ENCODE measurements around the gene TRABD2B. TPM values are rescaled to one million over a fixed set of nuclear protein-coding genes. Genes with fewer than 3 reads are reported as not detected.

TRABD2B gene
- total and polyA plus RNA-seq, 3 experiments from 2014 or later: not detected

DNA sequence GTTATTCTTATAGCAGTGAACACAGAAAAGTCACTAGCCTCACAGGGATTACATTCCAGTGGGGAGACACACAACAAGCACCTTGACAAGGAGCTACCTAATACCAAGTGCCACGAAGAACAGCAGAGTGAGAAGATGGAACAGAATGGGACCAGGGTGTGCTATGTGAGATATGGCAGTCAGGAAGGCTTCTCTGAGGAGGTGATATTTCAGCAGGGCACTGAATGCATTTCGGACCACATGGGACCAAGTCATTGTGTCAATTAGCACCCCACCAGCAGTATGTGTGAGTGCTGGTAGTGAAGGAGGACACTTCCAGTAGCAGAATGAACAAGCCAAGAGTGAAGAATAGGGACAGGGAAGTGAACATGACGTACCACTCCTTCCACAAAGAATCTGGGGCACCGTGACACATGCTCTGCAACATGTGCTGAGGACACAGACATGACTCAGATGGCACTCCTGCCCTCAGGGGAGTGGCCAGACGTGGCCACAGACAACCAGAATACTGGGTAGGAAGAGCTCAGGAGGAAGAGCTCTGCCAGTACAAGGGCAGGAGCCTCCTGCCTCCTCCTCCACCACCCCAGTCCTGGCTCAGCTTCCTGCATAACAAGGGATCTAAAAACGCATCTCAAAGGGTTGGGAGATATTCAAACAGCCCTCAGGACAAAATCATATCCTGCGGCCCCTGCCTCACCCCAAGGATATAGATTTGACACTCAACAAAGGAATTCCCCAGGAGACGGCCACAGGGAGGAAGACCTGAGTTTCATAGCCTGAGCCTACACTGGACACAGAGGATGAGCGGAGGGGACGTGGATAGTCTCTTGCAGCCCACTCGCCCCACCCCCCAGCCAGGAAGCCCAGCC, 102.5 kb downstream of the TRABD2B start:
- H3K4me3 ChIP-seq (ENCODE audit: low read length): no peak overlapping the region
- ChIA-PET POLR2A (no interaction called here), CTCF (no interaction called here)
- no peaks in the 10 kb centered on the region for H3K27me3 ChIP-seq (ENCODE audit: insufficient read depth, low read length, poor library complexity, severe bottlenecking)
- no peak overlapping the region for H3K27ac ChIP-seq (ENCODE audit: low read depth, low read length)
- Mint-ChIP-seq H3K36me3 (no peaks in the 10 kb centered on the region), H3K9me3 (no peaks in the 10 kb centered on the region), H3K27me3 (peaks cover 0 to 12% of the 10 kb centered on the region in 2 donors), H3K27ac (no peak overlapping the region), H3K4me3 (no peak overlapping the region), H3K4me1 (no peaks in the 10 kb centered on the region)
- no peaks in the 10 kb centered on the region for H3K4me1 ChIP-seq (ENCODE audit: insufficient read depth, low read length)
- DNase-seq: no peak
- H3K9me3 ChIP-seq (ENCODE audit: low read length): no peaks in the 10 kb centered on the region
- H3K36me3 ChIP-seq (ENCODE audit: insufficient read depth, low read length): no peaks in the 10 kb centered on the region

DNA sequence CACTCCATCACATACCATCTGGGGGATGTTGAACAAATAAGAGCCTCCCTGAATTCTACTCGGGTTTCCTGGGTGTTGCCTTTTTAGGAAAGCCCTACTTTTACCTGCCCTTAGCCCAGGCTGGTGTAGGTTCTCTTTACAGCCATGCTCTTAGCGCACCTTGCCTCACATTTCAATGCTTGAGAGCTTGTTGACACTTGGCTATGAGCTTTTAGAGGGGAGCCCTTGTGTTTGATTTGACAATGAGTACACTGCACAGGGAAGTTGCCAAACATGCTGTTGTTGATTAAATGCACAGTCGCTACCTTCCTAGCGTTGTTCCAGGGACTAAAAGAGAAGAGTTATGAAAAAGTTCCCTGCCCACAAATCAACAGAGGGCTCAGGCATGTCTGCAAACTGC, 103.8 kb downstream of the TRABD2B start:
- no peaks in the 10 kb centered on the region for H3K36me3 ChIP-seq (ENCODE audit: insufficient read depth, low read length)
- no peaks in the 10 kb centered on the region for H3K4me1 ChIP-seq (ENCODE audit: insufficient read depth, low read length)
- no peaks in the 10 kb centered on the region for H3K27me3 ChIP-seq (ENCODE audit: insufficient read depth, low read length, poor library complexity, severe bottlenecking)
- H3K9me3 ChIP-seq (ENCODE audit: low read length): no peaks in the 10 kb centered on the region
- H3K36me3 Mint-ChIP-seq: no peaks in the 10 kb centered on the region
- no peak overlapping the region for H3K4me3 Mint-ChIP-seq
- H3K9me3 Mint-ChIP-seq: no peaks in the 10 kb centered on the region
- H3K27ac ChIP-seq (ENCODE audit: low read depth, low read length): no peak overlapping the region
- CTCF ChIA-PET: no interaction called here
- no peak overlapping the region for H3K4me3 ChIP-seq (ENCODE audit: low read length)
- no peaks in the 10 kb centered on the region for H3K4me1 Mint-ChIP-seq
- no peak overlapping the region for H3K27ac Mint-ChIP-seq
- peaks cover 0 to 16% of the 10 kb centered on the region in 2 donors for H3K27me3 Mint-ChIP-seq
- no peak for DNase-seq
- POLR2A ChIA-PET: no interaction called here

DNA sequence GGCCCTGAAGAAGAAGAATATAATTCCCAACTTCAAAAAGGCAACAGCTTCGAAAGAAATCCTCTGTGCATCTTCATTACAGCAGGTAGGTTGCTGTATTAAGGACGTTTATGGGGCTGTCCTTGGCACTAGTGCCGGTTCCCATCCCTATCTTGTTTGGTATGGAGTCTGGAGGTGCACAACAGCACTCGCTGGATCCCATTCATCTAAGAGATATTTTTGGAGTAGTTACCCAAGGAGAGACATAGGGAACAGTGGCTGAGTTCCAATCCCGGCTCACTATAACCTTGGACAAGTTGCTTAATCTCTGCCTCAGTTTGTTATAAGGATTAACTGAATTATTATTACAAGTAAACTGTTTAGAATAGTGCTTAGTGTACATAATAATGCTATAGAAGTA, 106.4 kb downstream of the TRABD2B start:
- POLR2A ChIA-PET: no interaction called here
- Mint-ChIP-seq H3K27me3 (peaks cover 9 to 17% of the 10 kb centered on the region in 2 donors), H3K4me1 (no peaks in the 10 kb centered on the region), H3K4me3 (no peak overlapping the region), H3K36me3 (no peaks in the 10 kb centered on the region), H3K9me3 (no peaks in the 10 kb centered on the region), H3K27ac (no peak overlapping the region)
- no peaks in the 10 kb centered on the region for H3K27me3 ChIP-seq (ENCODE audit: insufficient read depth, low read length, poor library complexity, severe bottlenecking)
- H3K4me3 ChIP-seq (ENCODE audit: low read length): no peak overlapping the region
- CTCF ChIA-PET: no interaction called here
- DNase-seq: no peak
- no peaks in the 10 kb centered on the region for H3K4me1 ChIP-seq (ENCODE audit: insufficient read depth, low read length)
- H3K27ac ChIP-seq (ENCODE audit: low read depth, low read length): no peak overlapping the region
- H3K9me3 ChIP-seq (ENCODE audit: low read length): no peaks in the 10 kb centered on the region
- no peaks in the 10 kb centered on the region for H3K36me3 ChIP-seq (ENCODE audit: insufficient read depth, low read length)

DNA sequence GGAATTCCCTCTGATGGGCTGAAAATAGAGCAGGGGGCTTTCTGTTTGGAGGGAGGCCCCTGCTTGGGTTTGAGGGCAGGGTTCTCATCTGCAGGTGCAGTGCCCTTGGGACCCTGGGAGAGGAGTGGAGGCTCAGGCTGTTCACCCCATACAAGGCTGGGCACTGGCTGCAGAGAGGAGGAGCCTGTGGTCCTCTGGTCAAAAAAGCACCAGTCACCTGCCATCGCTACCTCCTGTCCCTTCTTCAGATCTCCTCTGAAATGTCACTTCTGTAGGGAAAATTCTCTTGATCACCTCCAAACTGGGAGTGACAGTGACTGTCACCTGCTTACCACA, 108.9 kb downstream of the TRABD2B start:
- H3K27me3 ChIP-seq (ENCODE audit: insufficient read depth, low read length, poor library complexity, severe bottlenecking): no peaks in the 10 kb centered on the region
- DNase-seq: no peak
- Mint-ChIP-seq H3K36me3 (no peaks in the 10 kb centered on the region), H3K4me3 (no peak overlapping the region), H3K27ac (no peak overlapping the region), H3K4me1 (no peaks in the 10 kb centered on the region), H3K9me3 (no peaks in the 10 kb centered on the region), H3K27me3 (peaks cover 9 to 11% of the 10 kb centered on the region in 2 donors)
- no peaks in the 10 kb centered on the region for H3K9me3 ChIP-seq (ENCODE audit: low read length)
- H3K4me1 ChIP-seq (ENCODE audit: insufficient read depth, low read length): no peaks in the 10 kb centered on the region
- no peak overlapping the region for H3K27ac ChIP-seq (ENCODE audit: low read depth, low read length)
- POLR2A ChIA-PET: no interaction called here
- CTCF ChIA-PET: no interaction called here
- no peaks in the 10 kb centered on the region for H3K36me3 ChIP-seq (ENCODE audit: insufficient read depth, low read length)
- H3K4me3 ChIP-seq (ENCODE audit: low read length): no peak overlapping the region

DNA sequence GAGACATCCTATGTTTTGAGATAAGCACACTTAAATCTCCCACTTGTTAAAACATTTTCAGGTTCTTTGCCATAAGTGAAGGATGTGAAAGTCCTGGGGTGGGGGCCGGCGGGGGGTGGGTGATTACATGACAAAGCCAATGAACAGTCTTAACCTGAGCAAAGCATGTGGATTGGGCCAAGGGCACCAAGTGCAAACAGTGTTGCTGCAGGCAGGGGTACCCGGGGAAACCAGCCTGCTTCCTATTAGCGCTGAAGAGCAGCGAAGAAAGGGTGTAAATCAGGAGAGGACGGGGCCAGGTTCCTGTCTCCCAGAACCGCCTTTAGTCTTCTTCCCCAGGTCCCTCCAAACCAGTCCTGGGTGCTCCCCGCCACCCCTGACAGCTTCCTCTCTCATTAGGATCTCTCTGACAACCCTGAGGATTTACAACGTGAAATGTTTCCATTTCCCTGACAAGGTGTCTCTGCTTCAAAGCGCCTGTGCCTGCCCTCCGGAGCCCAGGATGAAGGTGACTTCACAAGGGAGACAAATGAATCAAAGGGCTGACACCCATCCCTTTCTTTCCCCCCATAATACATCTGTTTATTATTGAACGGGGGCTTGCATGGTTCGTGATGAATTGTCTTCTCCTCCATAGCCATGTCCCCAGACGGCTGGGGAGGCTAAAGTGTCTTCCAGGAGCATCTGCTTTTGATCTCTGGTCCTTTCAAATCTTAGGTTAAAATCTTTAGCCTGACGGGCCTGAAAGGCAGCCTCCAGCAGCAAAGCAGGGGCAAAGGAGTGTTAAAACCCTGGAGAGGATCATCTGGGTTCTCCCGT, 109.5 kb downstream of the TRABD2B start:
- Histone ChIP-seq H3K27me3 (ENCODE audit: insufficient read depth, low read length, poor library complexity, severe bottlenecking) (no peaks in the 10 kb centered on the region), H3K36me3 (ENCODE audit: insufficient read depth, low read length) (no peaks in the 10 kb centered on the region), H3K4me3 (ENCODE audit: low read length) (no peak overlapping the region), H3K4me1 (ENCODE audit: insufficient read depth, low read length) (no peaks in the 10 kb centered on the region), H3K9me3 (ENCODE audit: low read length) (no peaks in the 10 kb centered on the region), H3K27ac (ENCODE audit: low read depth, low read length) (no peak overlapping the region)
- Mint-ChIP-seq H3K27me3 (peaks cover 9 to 11% of the 10 kb centered on the region in 2 donors), H3K4me3 (no peak overlapping the region), H3K9me3 (no peaks in the 10 kb centered on the region), H3K4me1 (no peaks in the 10 kb centered on the region), H3K27ac (no peak overlapping the region), H3K36me3 (no peaks in the 10 kb centered on the region)
- POLR2A ChIA-PET: no interaction called here
- CTCF ChIA-PET: no interaction called here
- no peak for DNase-seq

DNA sequence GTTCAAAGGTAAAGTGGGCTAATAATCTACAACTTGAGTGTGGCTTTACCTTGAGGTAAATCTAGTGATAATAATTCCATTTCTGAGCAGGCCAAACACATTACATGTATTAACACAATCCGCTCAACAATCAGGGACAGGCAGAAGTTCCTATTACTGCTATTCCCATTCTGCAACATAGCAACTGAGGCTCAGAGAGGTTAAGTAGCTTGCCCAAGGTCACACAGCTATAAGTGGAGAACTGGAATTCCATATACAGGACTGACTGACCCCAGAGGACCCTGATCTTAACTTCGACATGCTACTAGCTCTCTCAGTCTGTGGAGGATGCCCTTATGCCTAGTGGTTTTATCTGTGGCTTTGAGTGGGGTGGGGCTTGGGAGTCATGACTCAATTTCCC, 110.1 kb downstream of the TRABD2B start:
- no peaks in the 10 kb centered on the region for H3K36me3 ChIP-seq (ENCODE audit: insufficient read depth, low read length)
- H3K9me3 Mint-ChIP-seq: no peaks in the 10 kb centered on the region
- no peak overlapping the region for H3K4me3 ChIP-seq (ENCODE audit: low read length)
- no peak overlapping the region for H3K27ac Mint-ChIP-seq
- peaks cover 9 to 11% of the 10 kb centered on the region in 2 donors for H3K27me3 Mint-ChIP-seq
- ChIA-PET CTCF (no interaction called here), POLR2A (no interaction called here)
- H3K4me1 Mint-ChIP-seq: no peaks in the 10 kb centered on the region
- H3K4me3 Mint-ChIP-seq: no peak overlapping the region
- no peak overlapping the region for H3K27ac ChIP-seq (ENCODE audit: low read depth, low read length)
- no peaks in the 10 kb centered on the region for H3K9me3 ChIP-seq (ENCODE audit: low read length)
- H3K4me1 ChIP-seq (ENCODE audit: insufficient read depth, low read length): no peaks in the 10 kb centered on the region
- no peaks in the 10 kb centered on the region for H3K27me3 ChIP-seq (ENCODE audit: insufficient read depth, low read length, poor library complexity, severe bottlenecking)
- no peak for DNase-seq
- H3K36me3 Mint-ChIP-seq: no peaks in the 10 kb centered on the region

DNA sequence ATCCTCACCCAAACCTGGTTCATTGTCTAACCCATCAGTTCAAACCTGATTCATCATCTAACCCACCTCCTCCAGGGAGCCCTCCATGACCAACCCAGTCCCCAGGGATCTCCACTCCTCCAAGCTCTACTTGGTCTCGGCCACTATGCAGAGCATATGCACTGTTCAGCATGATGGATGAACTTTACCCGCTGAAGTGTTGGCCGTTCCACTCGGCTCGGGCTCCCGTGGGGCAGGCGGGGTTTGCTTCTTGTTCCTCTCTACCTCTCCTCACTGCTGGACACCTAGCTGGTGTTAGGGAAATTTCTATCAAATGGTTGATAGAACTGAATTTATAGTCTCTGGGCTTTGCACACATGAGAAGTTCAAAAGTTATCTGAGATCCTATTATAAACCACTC, 111.0 kb downstream of the TRABD2B start:
- no peaks in the 10 kb centered on the region for H3K4me1 ChIP-seq (ENCODE audit: insufficient read depth, low read length)
- no peak for DNase-seq
- Mint-ChIP-seq H3K36me3 (no peaks in the 10 kb centered on the region), H3K27me3 (peaks cover 9 to 11% of the 10 kb centered on the region in 2 donors), H3K9me3 (no peaks in the 10 kb centered on the region), H3K27ac (no peak overlapping the region), H3K4me1 (no peaks in the 10 kb centered on the region), H3K4me3 (no peak overlapping the region)
- H3K4me3 ChIP-seq (ENCODE audit: low read length): no peak overlapping the region
- ChIA-PET POLR2A (no interaction called here), CTCF (no interaction called here)
- no peaks in the 10 kb centered on the region for H3K9me3 ChIP-seq (ENCODE audit: low read length)
- no peaks in the 10 kb centered on the region for H3K27me3 ChIP-seq (ENCODE audit: insufficient read depth, low read length, poor library complexity, severe bottlenecking)
- no peak overlapping the region for H3K27ac ChIP-seq (ENCODE audit: low read depth, low read length)
- H3K36me3 ChIP-seq (ENCODE audit: insufficient read depth, low read length): no peaks in the 10 kb centered on the region

DNA sequence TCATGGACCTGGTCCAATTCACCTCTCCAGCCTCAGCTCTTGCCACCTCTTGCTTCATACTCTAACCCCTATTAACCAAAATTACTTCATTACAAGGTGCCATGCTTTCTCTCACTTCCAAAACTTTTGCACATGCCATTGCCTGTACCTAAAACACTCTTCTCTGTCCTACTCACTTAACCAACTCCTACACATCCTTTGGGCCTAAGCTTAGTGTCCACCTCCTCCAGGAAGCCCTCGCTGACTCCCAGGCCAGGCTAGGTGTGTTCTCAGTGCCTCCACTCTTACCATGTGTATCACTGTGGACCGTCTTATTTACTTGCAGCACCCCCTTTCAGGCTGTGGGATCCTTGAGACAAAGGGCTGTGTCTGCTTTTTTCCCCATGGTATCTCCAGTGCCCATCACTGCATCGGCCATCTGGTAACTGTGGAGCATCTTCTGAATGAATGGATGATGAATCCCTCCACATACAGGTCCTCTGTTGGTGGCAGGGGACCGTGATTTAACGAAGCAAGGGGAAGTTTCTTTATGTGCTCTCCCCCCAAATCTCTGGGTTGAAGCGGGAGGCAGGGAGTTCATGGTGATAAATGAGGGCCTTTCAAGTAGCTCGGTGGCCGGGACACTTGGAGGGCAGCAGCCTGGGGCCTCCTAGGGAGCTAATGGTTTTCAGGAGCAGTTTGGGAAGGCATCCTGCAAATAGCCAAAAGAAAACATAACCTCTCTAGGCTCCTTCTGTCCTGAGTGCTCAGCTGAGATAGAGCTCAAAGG, 111.9 kb downstream of the TRABD2B start:
- no peaks in the 10 kb centered on the region for H3K9me3 ChIP-seq (ENCODE audit: low read length)
- H3K27ac Mint-ChIP-seq: no peak overlapping the region
- H3K27ac ChIP-seq (ENCODE audit: low read depth, low read length): no peak overlapping the region
- DNase-seq: no peak
- no peak overlapping the region for H3K4me3 ChIP-seq (ENCODE audit: low read length)
- H3K4me3 Mint-ChIP-seq: no peak overlapping the region
- H3K4me1 ChIP-seq (ENCODE audit: insufficient read depth, low read length): no peaks in the 10 kb centered on the region
- ChIA-PET CTCF (no interaction called here), POLR2A (no interaction called here)
- peaks cover 9 to 11% of the 10 kb centered on the region in 2 donors for H3K27me3 Mint-ChIP-seq
- no peaks in the 10 kb centered on the region for H3K9me3 Mint-ChIP-seq
- H3K27me3 ChIP-seq (ENCODE audit: insufficient read depth, low read length, poor library complexity, severe bottlenecking): no peaks in the 10 kb centered on the region
- H3K36me3 Mint-ChIP-seq: no peaks in the 10 kb centered on the region
- no peaks in the 10 kb centered on the region for H3K4me1 Mint-ChIP-seq
- H3K36me3 ChIP-seq (ENCODE audit: insufficient read depth, low read length): no peaks in the 10 kb centered on the region

All from CD8-positive, alpha-beta memory T cell (primary cell).